Esophagus muscularis mucosa (tissue), 3 donors: ENCODE measurements around the gene KNOP1.

Source experiments
- CTCF ChIP-seq, 3 experiments: fragments of 200-600 bp in 2 of 3; fragments of 450-650 bp in 1 of 3; sonication (generic) in 2 of 3; IDR thresholded peaks; one replicate each; pipeline ENCODE4 v1.5.1; 2017 to 2019; ENCODE audit warnings: antibody characterized with exemption in 3 of 3, mild to moderate bottlenecking in 2 of 3, moderate library complexity in 1 of 3
- POLR2A ChIP-seq: fragments of 450-650 bp; IDR thresholded peaks from one replicate; pipeline ENCODE4 v1.6.1; 2017; ENCODE audit warnings: antibody characterized with exemption, moderate library complexity, mild to moderate bottlenecking, low read depth

- no peak for TF ChIP-seq CTCF (IDR thresholded peaks at IDR 0.05)
- no peak for TF ChIP-seq POLR2A
Observed at GRCh38 chr16:19760356-19761060, 42.5 kb upstream of the KNOP1 start.
